Neural crest cell (in vitro differentiated cells): ENCODE results near the gene CDHR5. TPM values are rescaled to one million over a fixed set of nuclear protein-coding genes. Genes with fewer than 3 reads are reported as not detected.
A peak's percentile ranks its signal among the peaks of the same experiment; 100 is the strongest.

ENCODE experiments used
- DNase-seq: peaks from one replicate; pipeline ENCODE4 v3.0.0; 2021; ENCODE audit warnings: low read depth, mixed read lengths, low spot score
- H3K27ac Mint-ChIP-seq: one replicate; pipeline ENCODE4 v1.8.0; 2021; ENCODE audit warnings: mild to moderate bottlenecking, mixed read lengths; ENCODE audit not compliant: unreplicated experiment
- H3K27me3 Mint-ChIP-seq: 2 replicates; pipeline ENCODE4 v1.8.0; 2021; ENCODE audit warnings: low read depth, mild to moderate bottlenecking, mixed read lengths
- H3K36me3 Mint-ChIP-seq: 2 replicates; pipeline ENCODE4 v1.8.0; 2021; ENCODE audit warnings: low read depth, mild to moderate bottlenecking, mixed read lengths
- H3K4me1 Mint-ChIP-seq: 2 replicates; pipeline ENCODE4 v1.8.0; 2021; ENCODE audit warnings: mixed read lengths
- H3K4me3 Mint-ChIP-seq: one replicate; pipeline ENCODE4 v1.8.0; 2021; ENCODE audit warnings: mild to moderate bottlenecking, mixed read lengths
- H3K9me3 Mint-ChIP-seq: 2 replicates; pipeline ENCODE4 v1.8.0; 2021; ENCODE audit warnings: mixed read lengths
- CTCF ChIP-seq: fragments of 200-600 bp; sonication (generic); conservative IDR thresholded peaks from 2 replicates; pipeline ENCODE4 v1.5.0; 2021; ENCODE audit warnings: antibody characterized with exemption, mild to moderate bottlenecking
- total RNA-seq: library from RNA; stranded (reverse); gene quantifications from 2 replicates; pipeline ENCODE4 v1.2.1, GENCODE V29; 2021

CDHR5 gene
- total RNA-seq, 1 donor from 2014 or later, result not detected

DNA sequence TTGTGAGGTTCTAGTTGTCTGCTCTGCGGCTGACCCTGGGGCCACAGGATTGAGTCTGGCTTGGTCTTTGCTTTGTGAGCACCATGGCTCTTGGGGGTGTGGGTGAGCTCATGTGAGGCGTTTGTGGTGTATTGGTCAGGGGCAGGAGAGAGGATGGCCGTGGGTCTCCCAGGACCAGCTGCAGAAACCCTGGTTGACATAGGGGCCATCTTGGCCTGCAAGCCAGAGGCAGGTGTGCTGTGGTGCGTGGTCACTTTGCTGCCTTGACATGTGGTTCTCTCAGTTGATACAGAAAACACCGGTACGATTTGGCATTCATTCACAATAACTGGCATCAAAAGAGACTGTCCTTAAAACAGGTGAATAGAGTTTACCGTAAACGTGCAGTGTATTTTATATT, 37.2 kb downstream of the CDHR5 start:
- DNase-seq, result no peak
- Mint-ChIP-seq H3K4me1 (no peaks in the 10 kb centered on the region), H3K36me3 (peaks cover 9% of the 10 kb centered on the region), H3K27ac (no peak overlapping the region), H3K4me3 (no peak overlapping the region), H3K27me3 (no peaks in the 10 kb centered on the region), H3K9me3 (no peaks in the 10 kb centered on the region)
- TF ChIP-seq CTCF, result no peak

- Mint-ChIP-seq H3K4me1 (no peaks in the 10 kb centered on the region), H3K27ac (no peak overlapping the region), H3K36me3 (peaks cover 6% of the 10 kb centered on the region), H3K9me3 (no peaks in the 10 kb centered on the region), H3K27me3 (no peaks in the 10 kb centered on the region), H3K4me3 (no peak overlapping the region)
- DNase-seq, result no peak
- no peak for TF ChIP-seq CTCF
These were observed 38.1 kb downstream of the CDHR5 start for GRCh38 chr11:586376-587316.

DNA sequence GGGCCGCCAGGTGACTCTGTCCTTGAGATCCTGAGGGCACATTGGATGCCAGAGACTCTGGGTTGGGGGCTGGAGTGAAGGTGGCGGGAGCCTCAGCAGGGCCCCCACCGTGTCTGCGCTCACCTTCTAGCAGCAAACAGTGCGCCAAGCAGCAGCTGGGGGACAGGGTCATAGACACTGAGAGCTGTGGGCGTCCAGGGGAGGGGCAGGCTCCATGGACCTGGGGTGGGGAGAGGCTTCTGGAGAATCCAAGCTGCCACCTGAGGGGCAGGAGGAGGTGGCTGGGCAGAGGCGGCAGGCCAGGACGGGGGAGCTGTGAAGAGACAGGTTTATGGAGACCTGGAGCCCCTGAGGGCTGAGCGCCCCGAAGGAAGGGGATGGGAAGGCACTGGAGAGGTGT, 40.5 kb downstream of the CDHR5 start:
- peaks cover 2% of the 10 kb centered on the region for H3K36me3 Mint-ChIP-seq
- peak overlapping the region; percentile 19 for H3K4me3 Mint-ChIP-seq
- peaks cover 11% of the 10 kb centered on the region for H3K4me1 Mint-ChIP-seq
- TF ChIP-seq CTCF, result no peak
- H3K27me3 Mint-ChIP-seq, result no peaks in the 10 kb centered on the region
- no peak for DNase-seq
- no peaks in the 10 kb centered on the region for H3K9me3 Mint-ChIP-seq
- no peak overlapping the region for H3K27ac Mint-ChIP-seq

DNA sequence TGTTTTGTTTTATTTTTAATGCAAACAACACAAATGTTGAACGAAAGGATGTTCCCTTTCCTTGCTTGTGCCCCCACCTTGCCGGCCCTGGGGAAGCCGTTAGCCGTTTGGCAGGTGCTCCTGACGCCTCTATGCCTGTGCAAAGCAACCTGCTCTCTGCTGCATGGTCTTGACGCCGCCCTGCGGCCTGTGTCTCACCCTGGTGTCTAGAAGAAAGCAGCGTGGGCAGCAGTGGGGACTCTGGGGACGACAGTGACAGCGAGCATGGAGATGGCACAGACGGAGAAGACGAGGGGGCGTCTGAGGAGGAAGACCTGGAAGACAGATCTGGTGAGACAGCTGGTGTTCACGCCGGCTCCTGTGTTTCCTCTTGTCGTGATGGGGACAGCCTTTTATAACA, 43.0 kb downstream of the CDHR5 start:
- H3K36me3 Mint-ChIP-seq, result no peaks in the 10 kb centered on the region
- no peak for DNase-seq
- no peaks in the 10 kb centered on the region for H3K9me3 Mint-ChIP-seq
- H3K4me1 Mint-ChIP-seq, result peaks cover 22% of the 10 kb centered on the region
- no peak for TF ChIP-seq CTCF
- no peak overlapping the region for H3K4me3 Mint-ChIP-seq
- no peak overlapping the region for H3K27ac Mint-ChIP-seq
- H3K27me3 Mint-ChIP-seq, result peaks cover 3% of the 10 kb centered on the region

- TF ChIP-seq CTCF, result no peak
- no peaks in the 10 kb centered on the region for H3K36me3 Mint-ChIP-seq
- peaks cover 3% of the 10 kb centered on the region for H3K27me3 Mint-ChIP-seq
- no peak for DNase-seq
- H3K27ac Mint-ChIP-seq, result no peak overlapping the region
- H3K4me3 Mint-ChIP-seq, result peak overlapping the region; percentile 61
- H3K9me3 Mint-ChIP-seq, result no peaks in the 10 kb centered on the region
- H3K4me1 Mint-ChIP-seq, result peaks cover 22% of the 10 kb centered on the region
These were observed 43.4 kb downstream of the CDHR5 start for GRCh38 chr11:581342-581741.
